HG03039 (cell line): Measurements from ENCODE around the gene RGPD8.
"Not testable (repeated sequence)": the region's sequence is repeated elsewhere in the genome, so short reads cannot be mapped to it uniquely, and the experiment has no call there.

Experiments
- ATAC-seq: cut with Tn5 transposase; IDR thresholded peaks from one replicate; pipeline ENCODE4 v1.9.1; 2021; ENCODE audit warnings: mild to moderate bottlenecking, moderate library complexity; ENCODE audit not compliant: unreplicated experiment

Gene RGPD8

GRCh38 chr2:112433480-112433879, at the start of gene RGPD8:
Gene RGPD8 (minus strand): TSS chr2:112433645. CDS start chr2:112433453, 192 bp downstream.
- peak; percentile 97 for ATAC-seq

DNA sequence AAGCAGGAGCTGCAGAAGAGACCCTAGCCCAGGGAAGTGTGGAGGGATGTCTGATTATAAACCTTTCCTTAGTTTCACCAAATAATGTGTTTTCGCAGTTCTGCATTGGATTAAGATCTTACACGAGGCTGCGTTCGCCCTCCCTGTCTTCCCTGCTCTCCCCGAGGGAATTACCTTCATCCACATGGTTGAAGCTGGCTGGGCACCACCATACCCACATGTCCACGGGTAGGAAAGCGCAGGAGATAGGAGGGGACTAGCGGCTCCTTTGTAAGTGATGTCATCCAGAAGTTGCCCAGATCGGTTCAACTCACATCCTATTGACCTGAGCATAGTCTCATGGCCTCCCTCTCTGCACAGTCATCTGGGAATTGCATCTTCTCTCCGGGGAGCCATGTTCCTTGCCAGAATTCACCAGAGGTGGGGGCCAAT, 49.6 kb upstream of the RGPD8 start:
- ATAC-seq: no peak

- peak; percentile 15 for ATAC-seq
Observed at GRCh38 chr2:112482309-112483041, 49.0 kb upstream of the RGPD8 start.

GRCh38 chr2:112481528-112482233, 48.2 kb upstream of the RGPD8 start, which contains the start of gene TTL:
Gene TTL (plus strand): TSS chr2:112482156. CDS start chr2:112482345, 189 bp downstream.
- peak; percentile 67 for ATAC-seq

DNA sequence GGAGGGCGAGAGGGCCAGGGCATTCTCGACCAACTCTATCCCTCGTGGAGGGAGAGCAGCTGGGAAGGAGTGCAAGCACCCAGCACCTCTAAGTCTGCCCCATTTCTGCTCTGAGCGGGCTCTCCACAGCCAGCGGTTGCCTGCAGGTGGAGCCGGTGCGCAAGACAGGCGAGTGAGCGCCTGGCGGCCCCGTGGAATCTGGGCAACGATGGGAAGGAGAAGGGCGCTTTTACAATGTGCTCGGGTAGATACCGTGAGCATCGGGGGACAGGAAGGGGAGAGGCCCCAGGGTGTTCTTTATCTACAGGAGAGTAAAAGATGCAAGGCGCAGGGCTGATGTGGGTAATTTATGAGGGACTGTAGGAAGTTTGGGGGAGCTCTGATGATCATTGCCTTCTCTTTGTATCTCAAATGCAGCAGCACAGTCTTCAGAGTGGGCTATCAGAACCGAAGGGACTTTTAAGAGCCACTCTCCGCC, 47.6 kb upstream of the RGPD8 start:
- peak; percentile 50 for ATAC-seq

DNA sequence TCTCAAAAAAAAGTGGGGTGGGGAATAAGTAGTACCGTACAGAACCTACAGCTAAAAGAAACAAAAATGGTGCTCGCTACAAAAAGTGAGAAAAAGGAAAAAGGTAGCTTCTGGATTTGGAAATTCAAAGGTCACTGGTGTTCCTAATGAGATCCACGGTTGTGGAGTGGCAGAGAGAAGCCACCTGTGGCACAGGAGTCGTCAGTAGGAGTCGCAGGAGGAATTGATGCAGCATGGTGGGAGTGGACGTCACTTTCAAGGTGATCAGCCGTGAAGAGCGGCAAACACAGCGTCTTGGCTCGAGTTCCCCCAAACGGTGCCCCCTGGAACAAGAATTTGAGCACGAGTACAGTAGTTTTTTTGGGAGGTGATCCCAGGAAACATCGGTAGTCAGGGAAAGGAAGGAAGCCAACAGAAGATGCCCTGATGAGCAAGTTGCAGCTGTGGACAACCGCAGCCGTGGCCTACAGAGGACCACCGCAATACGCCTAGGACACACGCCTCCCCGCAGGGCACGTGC, 47.1 kb upstream of the RGPD8 start:
- ATAC-seq: no peak

GRCh38 chr2:112476434-112476833, 43.0 kb upstream of the RGPD8 start:
- ATAC-seq: no peak

DNA sequence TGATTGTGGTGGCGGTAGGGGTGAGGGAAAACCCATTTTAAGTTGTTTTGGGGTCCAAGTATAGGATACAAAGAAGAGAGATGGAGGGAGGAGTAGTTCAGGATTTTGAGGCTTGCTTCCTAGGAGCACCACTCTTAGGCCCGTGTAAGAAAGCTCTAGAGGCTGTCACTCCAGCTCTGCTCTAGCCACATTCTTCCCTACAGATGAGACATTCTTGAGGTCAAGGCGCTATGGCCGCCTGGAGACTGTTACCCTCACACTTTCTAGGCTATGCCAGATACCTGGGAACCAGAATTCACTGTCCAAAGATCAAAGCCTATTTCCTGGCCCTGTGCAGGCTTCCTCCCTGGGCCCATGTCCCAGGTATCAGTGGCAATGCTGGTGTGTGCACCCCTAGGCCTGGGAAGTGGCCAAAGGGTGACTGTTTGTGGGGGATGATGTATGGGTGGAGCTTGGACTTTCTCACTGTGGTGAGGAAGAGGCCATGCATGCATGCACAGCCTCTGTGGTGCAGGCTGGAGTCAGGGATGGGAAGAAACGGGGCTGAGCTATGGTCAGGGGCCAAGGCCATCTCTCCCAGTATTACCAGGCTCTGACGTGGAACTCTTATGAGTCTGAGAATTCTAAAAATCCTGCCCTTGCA, 41.5 kb upstream of the RGPD8 start:
- ATAC-seq: no peak

- no peak for ATAC-seq
Observed at GRCh38 chr2:112472547-112473263, 39.3 kb upstream of the RGPD8 start.

DNA sequence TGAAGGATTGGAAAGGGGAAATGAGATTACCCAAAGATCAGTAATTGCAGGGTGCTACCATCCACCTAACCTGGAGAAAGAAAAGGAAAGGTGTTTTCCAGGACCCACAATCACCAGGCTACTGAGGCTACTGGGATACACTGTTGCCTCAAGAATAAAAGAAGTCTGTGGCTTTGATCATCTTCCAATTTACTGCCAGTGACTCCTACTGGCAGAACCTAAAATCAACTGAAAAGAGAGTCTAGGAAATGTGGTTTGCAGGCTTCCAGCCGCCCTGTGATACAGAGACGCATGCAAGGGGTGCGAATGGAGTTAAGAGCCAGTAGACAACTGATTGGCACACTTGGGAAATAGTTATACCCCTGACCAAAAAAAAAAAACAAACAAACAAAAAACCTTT, 31.9 kb upstream of the RGPD8 start:
- no peak for ATAC-seq

GRCh38 chr2:112463256-112463655, 29.8 kb upstream of the RGPD8 start:
- no peak for ATAC-seq

- ATAC-seq: no peak
Observed at GRCh38 chr2:112462178-112462577, 28.7 kb upstream of the RGPD8 start.

- no peak for ATAC-seq
Observed at GRCh38 chr2:112459372-112459771, 25.9 kb upstream of the RGPD8 start.

GRCh38 chr2:112454586-112454985, 21.1 kb upstream of the RGPD8 start:
- ATAC-seq: no peak

DNA sequence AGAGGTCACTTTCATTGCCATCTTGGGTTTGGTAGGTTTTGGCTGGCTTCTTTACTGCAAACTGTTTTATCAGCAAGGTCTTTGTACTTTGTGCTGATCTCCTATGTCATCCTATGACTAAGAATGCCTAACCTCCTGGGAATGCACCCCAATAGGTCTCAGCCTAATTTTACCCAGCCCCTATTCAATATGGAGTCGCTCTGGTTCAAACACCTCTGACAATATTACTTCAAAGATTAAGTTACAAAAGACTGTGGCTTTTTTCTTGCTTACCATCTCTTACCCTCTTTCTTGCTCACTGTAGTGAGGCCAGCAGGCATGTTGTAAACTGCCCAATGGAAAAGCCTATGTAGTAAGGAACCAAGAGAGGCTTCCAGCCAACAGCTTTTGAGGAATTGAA, 17.9 kb upstream of the RGPD8 start:
- ATAC-seq: no peak

- no peak for ATAC-seq
Observed at GRCh38 chr2:112449854-112450253, 16.4 kb upstream of the RGPD8 start.

DNA sequence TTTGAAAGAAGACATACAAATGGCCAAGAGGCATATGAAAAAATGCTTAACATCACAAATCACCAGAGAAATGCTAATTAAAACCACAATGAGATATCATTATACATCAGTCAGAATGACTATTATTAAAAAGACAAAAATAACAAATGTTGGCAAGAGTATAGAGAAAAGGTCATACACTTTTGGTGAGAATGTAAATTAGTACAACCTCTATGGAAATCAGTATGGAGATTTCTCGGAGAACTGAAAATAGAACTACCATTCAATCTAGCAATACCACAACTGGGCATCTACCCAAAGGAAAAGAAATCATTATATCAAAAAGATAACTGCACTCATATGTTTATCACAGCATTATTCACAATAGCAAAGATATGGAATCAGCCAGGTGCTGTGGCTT, 10.8 kb upstream of the RGPD8 start:
- ATAC-seq: not testable (repeated sequence)

- ATAC-seq: not testable (repeated sequence)
Observed at GRCh38 chr2:112438603-112439261, 5.3 kb upstream of the RGPD8 start.

DNA sequence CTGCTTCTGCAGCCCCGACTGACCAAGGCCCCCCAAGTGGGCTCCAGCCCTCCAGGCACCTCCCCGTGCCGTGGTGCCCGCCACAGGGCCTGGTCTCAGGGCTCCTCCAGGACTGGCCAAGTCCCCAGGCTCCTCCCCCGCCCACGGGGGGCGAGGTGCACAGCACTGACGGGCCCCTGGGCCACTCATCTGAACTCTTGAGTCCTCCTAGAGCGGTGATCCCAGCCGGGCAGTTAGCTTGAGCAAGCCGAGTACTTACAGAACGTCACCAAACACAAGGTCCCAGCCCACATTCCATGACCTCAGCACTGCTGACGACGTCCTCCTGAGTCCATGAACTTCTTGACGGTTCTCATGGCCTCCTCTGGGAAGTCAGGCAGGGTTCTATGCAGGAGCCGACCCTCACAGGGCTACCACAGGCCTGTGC, 4.0 kb upstream of the RGPD8 start:
- not testable (repeated sequence) for ATAC-seq

GRCh38 chr2:112436993-112437392, 3.5 kb upstream of the RGPD8 start:
- ATAC-seq: not testable (repeated sequence)
